HepG2 (cell line): Measurements from ENCODE around the gene LYPD1. TPM values are rescaled to one million over a fixed set of nuclear protein-coding genes. Genes with fewer than 3 reads are reported as not detected.
A peak's percentile ranks its signal among the peaks of the same experiment; 100 is the strongest.

Experiments used
- GABPA ChIP-seq, 2 experiments: IDR thresholded peaks; 2 replicates each; pipeline ENCODE4 v1.6.1; 2011 to 2016; ENCODE audit warnings: low read depth in 2 of 2, low read length in 1 of 2, missing biosample characterization in 1 of 2, missing genetic modification characterization in 1 of 2
- PPARG ChIP-seq: conservative IDR thresholded peaks from 2 replicates; pipeline ENCODE4 v1.6.1; 2016; ENCODE audit warnings: missing biosample characterization, missing genetic modification reagents
- SIX1 ChIP-seq: sonication (generic); formaldehyde crosslinking; IDR thresholded peaks from 2 replicates; pipeline ENCODE4 v1.4.0; 2020; ENCODE audit warnings: missing genetic modification reagents, borderline replicate concordance
- SRSF9 ChIP-seq: fragments of 200-400 bp; formaldehyde crosslinking; IDR thresholded peaks from 2 replicates; pipeline ENCODE4 v1.6.1; 2018; ENCODE audit warnings: borderline replicate concordance, mild to moderate bottlenecking, low read depth, low read length; ENCODE audit not compliant: insufficient read depth, poor library complexity, severe bottlenecking
- ZNF12 ChIP-seq: sonication (generic); formaldehyde crosslinking; IDR thresholded peaks from 2 replicates; pipeline ENCODE4 v1.5.0; 2020; ENCODE audit warnings: missing genetic modification reagents
- ZNF225 ChIP-seq: sonication (generic); formaldehyde crosslinking; IDR thresholded peaks from 2 replicates; pipeline ENCODE4 v1.4.0; 2020; ENCODE audit warnings: mild to moderate bottlenecking, missing genetic modification reagents
- ZNF430 ChIP-seq: sonication (generic); formaldehyde crosslinking; IDR thresholded peaks from 2 replicates; pipeline ENCODE4 v1.9.0; 2021; ENCODE audit warnings: mild to moderate bottlenecking, missing genetic modification reagents
- ZNF562 ChIP-seq: sonication (generic); formaldehyde crosslinking; IDR thresholded peaks from 2 replicates; pipeline ENCODE4 v1.8.0; 2022; ENCODE audit warnings: missing genetic modification reagents, borderline replicate concordance
- ZNF768 ChIP-seq: sonication (generic); formaldehyde crosslinking; IDR thresholded peaks from 2 replicates; pipeline ENCODE4 v1.4.0; 2020; ENCODE audit warnings: missing genetic modification reagents
- ZNF839 ChIP-seq: sonication (generic); formaldehyde crosslinking; IDR thresholded peaks from 2 replicates; pipeline ENCODE4 v1.4.0; 2020; ENCODE audit warnings: missing genetic modification reagents, mild to moderate bottlenecking, borderline replicate concordance
- ZSCAN31 ChIP-seq: sonication (generic); formaldehyde crosslinking; IDR thresholded peaks from 2 replicates; pipeline ENCODE4 v1.5.0; 2020; ENCODE audit warnings: low read depth, mild to moderate bottlenecking, missing genetic modification reagents
- polyA plus RNA-seq, 8 experiments: library from polyadenylated mRNA; depleted of rRNA in 3 of 8; stranded (reverse) in 7 of 8; unstranded in 1 of 8; fragments of >200 nt; fragmentation: Illumina TruSeq in 4 of 8; extraction: Trizol in 4 of 8; gene quantifications; 2 replicates each; pipeline versions ENCODE4 v1.2.1 to v1.2.3, GENCODE V29; 2011 to 2016; ENCODE audit warnings: low read depth in 4 of 8, missing spikeins in 1 of 8, mixed read lengths in 1 of 8; ENCODE audit not compliant: insufficient read depth in 1 of 8
- total RNA-seq, 5 experiments: library from RNA; depleted of rRNA; stranded (reverse); fragments of >200 nt; fragmentation: Illumina TruSeq; extraction: Trizol; gene quantifications; 2 replicates each; pipeline ENCODE4 v1.2.3, GENCODE V29; 2016; ENCODE audit warnings: low read depth in 1 of 5
- TF ChIP-seq, protein P1 (sequence below): sonication (generic); formaldehyde crosslinking; IDR thresholded peaks from 2 replicates; pipeline ENCODE4 v1.9.0; 2022; ENCODE audit warnings: low read depth, missing genetic modification reagents
- TF ChIP-seq, protein P2 (sequence below): IDR thresholded peaks from 2 replicates; pipeline ENCODE4 v1.6.1; 2016; ENCODE audit warnings: missing compliant biosample characterization, missing genetic modification reagents, borderline replicate concordance
- TF ChIP-seq, protein P3 (sequence below): IDR thresholded peaks from 2 replicates; pipeline ENCODE4 v1.6.1; 2016; ENCODE audit warnings: low read depth, borderline replicate concordance
- TF ChIP-seq, protein P4 (sequence below): sonication (generic); formaldehyde crosslinking; IDR thresholded peaks from 2 replicates; pipeline ENCODE4 v1.8.1; 2023; ENCODE audit warnings: missing genetic modification reagents, mild to moderate bottlenecking, borderline replicate concordance

LYPD1 gene
- total and polyA plus RNA-seq, 2 of the 13 experiments (the other 11 are each of a cell fraction or from before 2014, with no cell fraction given), result not detected

DNA sequence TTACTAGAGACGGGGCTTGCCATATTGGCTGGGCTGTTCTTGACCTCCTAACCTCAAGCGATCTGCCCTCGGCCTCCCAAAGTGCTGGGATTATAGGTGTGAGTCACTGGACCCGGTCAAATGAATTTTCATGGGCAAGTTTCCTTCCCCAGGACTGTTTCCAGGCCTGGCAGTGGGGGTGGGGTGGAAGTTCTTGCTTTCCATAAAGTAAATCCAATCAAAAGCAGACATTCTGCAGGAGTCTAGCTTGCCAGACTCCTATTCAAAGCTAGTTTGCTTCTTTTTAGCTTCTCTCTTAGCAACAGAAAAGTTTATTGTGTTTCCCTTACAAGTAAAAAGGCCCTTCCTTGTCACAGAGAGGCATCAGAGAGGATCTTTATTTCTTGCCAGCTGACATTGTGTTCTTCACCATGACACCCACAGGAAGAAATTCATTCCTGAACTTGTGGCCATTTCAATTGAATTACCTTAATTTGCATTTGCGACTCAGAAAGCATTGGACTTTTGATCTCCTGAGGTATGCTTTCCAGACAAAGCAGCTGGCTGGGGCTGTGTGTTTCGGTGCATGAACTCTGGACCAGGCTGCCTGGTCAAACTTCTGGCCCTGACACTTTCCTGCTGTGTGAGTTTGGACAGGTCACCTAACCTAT is 37.9 kb downstream of the LYPD1 start (continued):
- TF ChIP-seq, protein P1, sequence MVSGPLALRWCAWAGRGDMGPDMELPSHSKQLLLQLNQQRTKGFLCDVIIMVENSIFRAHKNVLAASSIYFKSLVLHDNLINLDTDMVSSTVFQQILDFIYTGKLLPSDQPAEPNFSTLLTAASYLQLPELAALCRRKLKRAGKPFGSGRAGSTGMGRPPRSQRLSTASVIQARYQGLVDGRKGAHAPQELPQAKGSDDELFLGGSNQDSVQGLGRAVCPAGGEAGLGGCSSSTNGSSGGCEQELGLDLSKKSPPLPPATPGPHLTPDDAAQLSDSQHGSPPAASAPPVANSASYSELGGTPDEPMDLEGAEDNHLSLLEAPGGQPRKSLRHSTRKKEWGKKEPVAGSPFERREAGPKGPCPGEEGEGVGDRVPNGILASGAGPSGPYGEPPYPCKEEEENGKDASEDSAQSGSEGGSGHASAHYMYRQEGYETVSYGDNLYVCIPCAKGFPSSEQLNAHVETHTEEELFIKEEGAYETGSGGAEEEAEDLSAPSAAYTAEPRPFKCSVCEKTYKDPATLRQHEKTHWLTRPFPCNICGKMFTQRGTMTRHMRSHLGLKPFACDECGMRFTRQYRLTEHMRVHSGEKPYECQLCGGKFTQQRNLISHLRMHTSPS (CRISPR knock-in tag), result no peak
- TF ChIP-seq ZNF768 (CRISPR knock-in tag) (peak; percentile 89), ZNF839 (CRISPR knock-in tag) (no peak), ZSCAN31 (CRISPR knock-in tag) (no peak), SIX1 (no peak), PPARG (no peak), ZNF12 (CRISPR knock-in tag) (no peak), SRSF9 (no peak), GABPA (IDR thresholded peaks at IDR 0.05; ENCODE audit: low read depth, low read length) (no peak), GABPA (CRISPR knock-in tag; IDR thresholded peaks at IDR 0.05; ENCODE audit: low read depth) (no peak), ZNF430 (CRISPR knock-in tag) (peak; percentile 64; the same call in 1 of the 2 replicates), ZNF562 (CRISPR knock-in tag) (no peak), ZNF225 (CRISPR knock-in tag) (no peak)
- TF ChIP-seq, protein P2, sequence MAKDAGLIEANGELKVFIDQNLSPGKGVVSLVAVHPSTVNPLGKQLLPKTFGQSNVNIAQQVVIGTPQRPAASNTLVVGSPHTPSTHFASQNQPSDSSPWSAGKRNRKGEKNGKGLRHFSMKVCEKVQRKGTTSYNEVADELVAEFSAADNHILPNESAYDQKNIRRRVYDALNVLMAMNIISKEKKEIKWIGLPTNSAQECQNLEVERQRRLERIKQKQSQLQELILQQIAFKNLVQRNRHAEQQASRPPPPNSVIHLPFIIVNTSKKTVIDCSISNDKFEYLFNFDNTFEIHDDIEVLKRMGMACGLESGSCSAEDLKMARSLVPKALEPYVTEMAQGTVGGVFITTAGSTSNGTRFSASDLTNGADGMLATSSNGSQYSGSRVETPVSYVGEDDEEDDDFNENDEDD (CRISPR knock-in tag), result 0 out of 2 replicates have a peak, but pooled peaks have one; percentile 25
- TF ChIP-seq, protein P3, sequence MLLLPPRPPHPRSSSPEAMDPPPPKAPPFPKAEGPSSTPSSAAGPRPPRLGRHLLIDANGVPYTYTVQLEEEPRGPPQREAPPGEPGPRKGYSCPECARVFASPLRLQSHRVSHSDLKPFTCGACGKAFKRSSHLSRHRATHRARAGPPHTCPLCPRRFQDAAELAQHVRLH, result no peak
- TF ChIP-seq, protein P4, sequence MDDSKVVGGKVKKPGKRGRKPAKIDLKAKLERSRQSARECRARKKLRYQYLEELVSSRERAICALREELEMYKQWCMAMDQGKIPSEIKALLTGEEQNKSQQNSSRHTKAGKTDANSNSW, result no peak
